HepG2 (cell line): ENCODE measurements around the gene SEC14L5. TPM values are rescaled to one million over a fixed set of nuclear protein-coding genes. Genes with fewer than 3 reads are reported as not detected.

Experiments used
- ATAC-seq: fragments of 200-7000 bp; cut with Tn5 transposase; 3 replicates; pipeline ENCODE4 v1.9.1; 2020; ENCODE audit warnings: mild to moderate bottlenecking, moderate library complexity
- BruUV-seq: library from RNA; stranded (reverse); fragments of 400-500 nt; replicated peaks from 2 replicates; lab custom pipeline; 2021; lab: Mats Ljungman, UMichigan
- CTCF ChIA-PET: fragments of 300-600 bp; formaldehyde crosslinking; extraction: SDS; loops from one replicate; lab custom pipeline; 2021; ENCODE audit warnings: low total read pairs, inconsistent platforms, low intra/inter-chr PET ratio; lab: Yijun Ruan, JAX
- POLR2A ChIA-PET: fragments of 350-600 bp; sonication (Branson Sonifier 250); formaldehyde crosslinking; loops from one replicate; lab custom pipeline; 2020; ENCODE audit warnings: antibody characterized with exemption, inconsistent platforms; lab: Yijun Ruan, JAX
- DNase-seq: peaks from one replicate; pipeline ENCODE4 v3.0.0-alpha.2; 2015; ENCODE audit warnings: low spot score
- FAIRE-seq: peaks from 3 replicates; lab custom pipeline; 2011; peaks lifted over from hg19 to GRCh38; lab: Jason Lieb, UNC
- H2AFZ ChIP-seq: one replicate; pipeline ENCODE4 v1.6.1; 2011; ENCODE audit warnings: low read length, inconsistent platforms
- H3K27ac ChIP-seq: fragments of 300-600 bp; 3 replicates; pipeline ENCODE4 v1.8.0; 2011; ENCODE audit warnings: mixed run types, mild to moderate bottlenecking, mixed read lengths, low read length, inconsistent platforms; ENCODE audit not compliant: insufficient read depth; ENCODE audit errors: extremely low read length
- H3K27me3 ChIP-seq, 2 experiments: fragments of 200-600 bp in 1 of 2; 2 replicates in 1 of 2; 3 replicates in 1 of 2; pipeline versions ENCODE4 v1.6.0 to v1.8.0; 2011; ENCODE audit warnings: low read length in 2 of 2, mild to moderate bottlenecking in 2 of 2, moderate library complexity in 2 of 2, inconsistent platforms in 1 of 2; ENCODE audit not compliant: insufficient read depth in 2 of 2, control insufficient read depth in 1 of 2
- H3K36me3 ChIP-seq, 2 experiments: fragments of 200-600 bp in 1 of 2; replicated peaks in 1 of 2; 2 replicates in 1 of 2; 3 replicates in 1 of 2; pipeline versions ENCODE4 v1.5.1 to v1.8.0; 2011; ENCODE audit warnings: low read length in 2 of 2, inconsistent platforms in 1 of 2; ENCODE audit not compliant: insufficient read depth in 2 of 2, control insufficient read depth in 1 of 2
- H3K4me1 ChIP-seq: 2 replicates; pipeline ENCODE4 v1.5.1; 2012; ENCODE audit warnings: low read length, inconsistent platforms; ENCODE audit not compliant: insufficient read depth
- H3K4me2 ChIP-seq: 2 replicates; pipeline ENCODE4 v1.6.0; 2011; ENCODE audit warnings: low read depth, low read length, inconsistent platforms
- H3K4me3 ChIP-seq, 3 experiments: fragments of 200-600 bp in 1 of 3; sonication (generic), shearing (Covaris generic) in 1 of 3; replicated peaks in 1 of 3; 2 replicates each; pipeline ENCODE4 v1.5.1; 2011 to 2016; ENCODE audit warnings: low read length in 3 of 3, inconsistent platforms in 2 of 3, low read depth in 2 of 3, mild to moderate bottlenecking in 2 of 3, control low read depth in 1 of 3, mixed read lengths in 1 of 3; ENCODE audit not compliant: insufficient read depth in 1 of 3
- H3K79me2 ChIP-seq: one replicate; pipeline ENCODE4 v1.6.1; 2011; ENCODE audit warnings: low read length, inconsistent platforms; ENCODE audit not compliant: insufficient read depth
- H3K9ac ChIP-seq: 2 replicates; pipeline ENCODE4 v1.6.0; 2011; ENCODE audit warnings: mild to moderate bottlenecking, low read depth, low read length, inconsistent platforms; ENCODE audit not compliant: insufficient read depth
- H3K9me3 ChIP-seq: 2 replicates; pipeline ENCODE4 v1.5.1; 2012; ENCODE audit warnings: mild to moderate bottlenecking, low read length
- H4K20me1 ChIP-seq: 2 replicates; pipeline ENCODE4 v1.6.0; 2011; ENCODE audit warnings: inconsistent platforms, mild to moderate bottlenecking, low read length, moderate library complexity; ENCODE audit not compliant: insufficient read depth
- ELF1 ChIP-seq: sonication (generic); formaldehyde crosslinking; IDR thresholded peaks from 2 replicates; pipeline ENCODE4 v1.4.0; 2020; ENCODE audit warnings: missing genetic modification reagents
- FOXK1 ChIP-seq: sonication (generic); formaldehyde crosslinking; IDR thresholded peaks from 2 replicates; pipeline ENCODE4 v1.4.0; 2020; ENCODE audit warnings: low read depth, missing genetic modification reagents, borderline replicate concordance
- HCFC1 ChIP-seq: fragments of 150-350 bp; IDR thresholded peaks from 2 replicates; pipeline ENCODE4 v1.6.1; 2014; ENCODE audit warnings: low read depth, low read length
- HIVEP1 ChIP-seq: sonication (generic); formaldehyde crosslinking; IDR thresholded peaks from 2 replicates; pipeline ENCODE4 v1.4.0; 2020; ENCODE audit warnings: mild to moderate bottlenecking, missing genetic modification reagents
- MTA1 ChIP-seq: sonication (generic); formaldehyde crosslinking; IDR thresholded peaks from 2 replicates; pipeline ENCODE4 v1.4.0; 2020; ENCODE audit warnings: missing genetic modification reagents, mild to moderate bottlenecking, borderline replicate concordance
- RARA ChIP-seq: IDR thresholded peaks from 2 replicates; pipeline ENCODE4 v1.6.1; 2016; ENCODE audit warnings: missing genetic modification reagents, missing compliant biosample characterization
- SUZ12 ChIP-seq: fragments of 150-350 bp; IDR thresholded peaks from 2 replicates; pipeline ENCODE4 v1.6.1; 2014; ENCODE audit warnings: low read depth, low read length
- TRIM24 ChIP-seq: sonication (generic); formaldehyde crosslinking; IDR thresholded peaks from 2 replicates; pipeline ENCODE4 v1.8.0; 2022; ENCODE audit warnings: mild to moderate bottlenecking, missing genetic modification reagents
- ZNF232 ChIP-seq: sonication (generic); formaldehyde crosslinking; IDR thresholded peaks from 2 replicates; pipeline ENCODE4 v1.4.0; 2020; ENCODE audit warnings: missing genetic modification reagents, borderline replicate concordance
- ZNF234 ChIP-seq: sonication (generic); formaldehyde crosslinking; conservative IDR thresholded peaks from 2 replicates; pipeline ENCODE4 v1.5.1; 2020; ENCODE audit warnings: mild to moderate bottlenecking, missing genetic modification reagents
- ZNF547 ChIP-seq: sonication (generic); formaldehyde crosslinking; IDR thresholded peaks from 2 replicates; pipeline ENCODE4 v1.5.1; 2020; ENCODE audit warnings: mild to moderate bottlenecking, missing genetic modification reagents
- ZNF788 ChIP-seq: sonication (generic); formaldehyde crosslinking; IDR thresholded peaks from 2 replicates; pipeline ENCODE4 v1.5.0; 2020; ENCODE audit warnings: mild to moderate bottlenecking, missing genetic modification reagents, borderline replicate concordance
- WGBS: methylation state at CpG from one replicate; pipeline ENCODE4 v1.1.6; 2017; ENCODE audit warnings: low lambda C conversion rate; 5-methylcytosine and 5-hydroxymethylcytosine counted together
- in situ Hi-C: cut with HindIII; loops from 2 replicates; pipeline ENCODE4 v1.10.0; 2017; ENCODE audit warnings: low pct_unique_long_range_greater_than_20kb; ENCODE audit not compliant: extremely low pct_ligation_motif_present
- intact Hi-C: fragments of 100-400 bp; cut with micrococcal nuclease; formaldehyde crosslinking; loops from one replicate; pipeline ENCODE4 v1.10.0; 2022; ENCODE audit not compliant: unreplicated experiment
- polyA plus RNA-seq, 8 experiments: library from polyadenylated mRNA; depleted of rRNA in 3 of 8; stranded (reverse) in 7 of 8; unstranded in 1 of 8; fragments of >200 nt; fragmentation: Illumina TruSeq in 4 of 8; extraction: Trizol in 4 of 8; gene quantifications; 2 replicates each; pipeline versions ENCODE4 v1.2.1 to v1.2.3, GENCODE V29; 2011 to 2016; ENCODE audit warnings: low read depth in 4 of 8, missing spikeins in 1 of 8, mixed read lengths in 1 of 8; ENCODE audit not compliant: insufficient read depth in 1 of 8
- total RNA-seq, 5 experiments: library from RNA; depleted of rRNA; stranded (reverse); fragments of >200 nt; fragmentation: Illumina TruSeq; extraction: Trizol; gene quantifications; 2 replicates each; pipeline ENCODE4 v1.2.3, GENCODE V29; 2016; ENCODE audit warnings: low read depth in 1 of 5
- TF ChIP-seq, protein P1 (sequence below): sonication (generic); formaldehyde crosslinking; IDR thresholded peaks from 2 replicates; pipeline ENCODE4 v1.4.0; 2020; ENCODE audit warnings: missing genetic modification reagents, borderline replicate concordance
- TF ChIP-seq, protein P2 (sequence below): sonication (generic); formaldehyde crosslinking; IDR thresholded peaks from 2 replicates; pipeline ENCODE4 v1.4.0; 2020; ENCODE audit warnings: missing genetic modification reagents, borderline replicate concordance

SEC14L5 gene
- total and polyA plus RNA-seq, 2 of the 13 experiments (the other 11 are each of a cell fraction or from before 2014, with no cell fraction given), result 0.40 to 0.42 TPM

DNA sequence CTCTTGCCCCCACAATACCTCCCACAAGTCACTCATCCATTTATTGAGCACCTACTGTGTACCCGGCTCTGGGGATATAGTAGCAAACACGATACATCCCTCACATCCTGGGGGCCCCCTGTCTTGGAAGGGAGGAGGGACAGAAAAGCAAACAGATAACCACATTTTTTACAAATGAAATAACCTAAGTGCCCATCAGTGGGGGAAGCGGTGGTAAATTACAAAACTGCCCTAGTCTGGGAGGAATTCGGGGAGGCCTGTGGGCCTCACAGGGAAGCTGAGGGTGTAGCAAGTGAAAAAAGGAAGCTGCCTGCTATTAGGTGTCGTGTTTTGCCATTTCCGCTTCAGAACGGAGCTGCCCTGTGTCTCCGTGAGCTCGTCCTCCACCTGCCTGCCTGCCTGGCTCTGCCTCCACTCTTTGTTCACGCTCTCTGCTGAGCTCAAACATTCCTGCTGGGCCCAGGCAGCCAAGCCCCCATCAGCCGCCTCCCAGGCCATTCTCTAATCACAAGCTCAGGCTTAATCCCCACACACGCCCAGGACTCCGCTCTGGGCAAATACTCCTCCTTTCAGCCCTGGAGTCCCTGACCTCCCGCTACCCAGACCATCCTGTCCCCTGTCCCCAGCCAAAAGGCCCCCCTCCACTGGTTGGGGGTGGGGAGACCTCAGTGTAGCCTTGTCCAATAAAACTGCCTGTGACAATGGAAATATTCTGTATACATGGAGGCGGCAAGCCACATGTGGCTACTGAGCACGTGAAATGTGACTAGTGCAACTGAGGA lies 10.2 kb upstream of the SEC14L5 start (continued):
- peak; percentile 32 for TF ChIP-seq HIVEP1 (CRISPR knock-in tag)
- TF ChIP-seq, protein P1, sequence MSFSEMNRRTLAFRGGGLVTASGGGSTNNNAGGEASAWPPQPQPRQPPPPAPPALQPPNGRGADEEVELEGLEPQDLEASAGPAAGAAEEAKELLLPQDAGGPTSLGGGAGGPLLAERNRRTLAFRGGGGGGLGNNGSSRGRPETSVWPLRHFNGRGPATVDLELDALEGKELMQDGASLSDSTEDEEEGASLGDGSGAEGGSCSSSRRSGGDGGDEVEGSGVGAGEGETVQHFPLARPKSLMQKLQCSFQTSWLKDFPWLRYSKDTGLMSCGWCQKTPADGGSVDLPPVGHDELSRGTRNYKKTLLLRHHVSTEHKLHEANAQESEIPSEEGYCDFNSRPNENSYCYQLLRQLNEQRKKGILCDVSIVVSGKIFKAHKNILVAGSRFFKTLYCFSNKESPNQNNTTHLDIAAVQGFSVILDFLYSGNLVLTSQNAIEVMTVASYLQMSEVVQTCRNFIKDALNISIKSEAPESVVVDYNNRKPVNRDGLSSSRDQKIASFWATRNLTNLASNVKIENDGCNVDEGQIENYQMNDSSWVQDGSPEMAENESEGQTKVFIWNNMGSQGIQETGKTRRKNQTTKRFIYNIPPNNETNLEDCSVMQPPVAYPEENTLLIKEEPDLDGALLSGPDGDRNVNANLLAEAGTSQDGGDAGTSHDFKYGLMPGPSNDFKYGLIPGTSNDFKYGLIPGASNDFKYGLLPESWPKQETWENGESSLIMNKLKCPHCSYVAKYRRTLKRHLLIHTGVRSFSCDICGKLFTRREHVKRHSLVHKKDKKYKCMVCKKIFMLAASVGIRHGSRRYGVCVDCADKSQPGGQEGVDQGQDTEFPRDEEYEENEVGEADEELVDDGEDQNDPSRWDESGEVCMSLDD (CRISPR knock-in tag), result no peak
- TF ChIP-seq FOXK1 (CRISPR knock-in tag), result 0 out of 2 replicates have a peak, but pooled peaks have one; percentile 14

DNA sequence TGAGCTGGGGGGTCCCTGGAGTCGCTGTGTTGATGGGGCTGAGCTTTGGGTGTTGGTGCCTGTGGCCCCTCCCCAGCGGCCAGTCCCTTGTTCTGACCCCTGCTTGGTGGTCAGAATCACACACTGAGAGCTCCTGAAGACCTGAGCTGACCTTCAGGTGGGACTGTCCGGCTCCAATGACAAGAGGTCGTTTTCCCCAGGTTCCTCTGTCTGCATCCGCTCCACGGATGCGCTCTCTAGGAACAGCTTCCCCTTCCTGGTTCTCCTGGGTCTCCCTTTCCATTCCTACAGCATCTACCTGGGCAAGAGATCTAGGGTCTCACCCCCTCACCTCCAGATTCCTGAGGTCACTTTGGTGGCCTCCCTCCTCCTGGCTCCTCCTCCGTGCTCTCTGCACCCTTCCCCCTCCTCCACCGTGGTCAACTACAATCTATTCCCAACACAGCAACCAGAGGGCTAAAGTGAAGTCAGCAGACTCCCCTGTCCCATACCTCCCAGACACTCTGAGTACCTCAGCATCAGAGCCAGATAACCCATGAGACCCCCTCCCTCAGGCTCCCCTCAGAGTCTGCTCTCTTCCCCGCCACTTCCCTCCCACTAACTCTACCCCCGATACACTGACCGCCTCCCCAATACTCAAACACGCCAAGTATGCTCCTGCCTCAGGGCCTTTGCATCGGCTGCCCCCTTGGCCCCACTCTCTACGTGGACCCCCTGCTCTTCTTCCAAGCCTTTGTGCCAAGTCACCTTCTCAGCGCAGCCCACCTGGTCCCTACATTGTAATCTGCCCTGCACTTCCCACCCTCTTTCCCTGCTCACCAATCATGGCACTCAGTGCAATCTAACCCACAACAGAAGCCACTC lies 9.0 kb upstream of the SEC14L5 start:
- in situ Hi-C loops (no loop called here), intact Hi-C loops (loop anchor here (5.0 kb wide), 1 partner anchor 37 kb away; no protein-coding TSS in a partner anchor)
- H3K9me3 ChIP-seq, result no peaks in the 10 kb centered on the region
- H3K4me2 ChIP-seq, result peak overlapping the region; percentile 77
- peak overlapping the region in 2 of 3 experiments; percentile 29 to 63; a peak in 4 of 6 replicates for H3K4me3 ChIP-seq
- ATAC-seq (no peak), DNase-seq (no peak), FAIRE-seq (peak; percentile 58)
- no peaks in the 10 kb centered on the region for H3K79me2 ChIP-seq
- no peaks in the 10 kb centered on the region; a peak in 1 of 5 replicates for H3K27me3 ChIP-seq
- H2AFZ ChIP-seq, result peak overlapping the region; percentile 28
- no peaks in the 10 kb centered on the region for H3K36me3 ChIP-seq
- POLR2A ChIA-PET, result interaction anchor here (0.6 to 2.4 kb wide), 3 partner anchors 8 to 35 kb away, joined by 3 to 43 read pairs (median 23); partner anchors contain the start of genes PPL and SEC14L5
- peak overlapping the region; percentile 47; the same call in 1 of the 2 replicates for H3K9ac ChIP-seq
- CTCF ChIA-PET, result no interaction called here
- 24% methylated on average over 14 of the region's 16 CpGs for WGBS
- no peak overlapping the region for H3K27ac ChIP-seq
- no peaks in the 10 kb centered on the region for H4K20me1 ChIP-seq
- no TSS peak for BruUV-seq
- H3K4me1 ChIP-seq, result peaks cover 60% of the 10 kb centered on the region
- TF ChIP-seq RARA (CRISPR knock-in tag) (peak; percentile 44), ELF1 (CRISPR knock-in tag) (0 out of 2 replicates have a peak, but pooled peaks have one; percentile 23), TRIM24 (no peak), HCFC1 (no peak), ZNF788 (0 out of 2 replicates have a peak, but pooled peaks have one; percentile 36), ZNF234 (no peak), MTA1 (CRISPR knock-in tag) (peak; percentile 34; the same call in 1 of the 2 replicates), ZNF232 (CRISPR knock-in tag) (0 out of 2 replicates have a peak, but pooled peaks have one; percentile 9), SUZ12 (no peak), ZNF547 (CRISPR knock-in tag) (peak; percentile 34; the same call in 1 of the 2 replicates)
- TF ChIP-seq, protein P2, sequence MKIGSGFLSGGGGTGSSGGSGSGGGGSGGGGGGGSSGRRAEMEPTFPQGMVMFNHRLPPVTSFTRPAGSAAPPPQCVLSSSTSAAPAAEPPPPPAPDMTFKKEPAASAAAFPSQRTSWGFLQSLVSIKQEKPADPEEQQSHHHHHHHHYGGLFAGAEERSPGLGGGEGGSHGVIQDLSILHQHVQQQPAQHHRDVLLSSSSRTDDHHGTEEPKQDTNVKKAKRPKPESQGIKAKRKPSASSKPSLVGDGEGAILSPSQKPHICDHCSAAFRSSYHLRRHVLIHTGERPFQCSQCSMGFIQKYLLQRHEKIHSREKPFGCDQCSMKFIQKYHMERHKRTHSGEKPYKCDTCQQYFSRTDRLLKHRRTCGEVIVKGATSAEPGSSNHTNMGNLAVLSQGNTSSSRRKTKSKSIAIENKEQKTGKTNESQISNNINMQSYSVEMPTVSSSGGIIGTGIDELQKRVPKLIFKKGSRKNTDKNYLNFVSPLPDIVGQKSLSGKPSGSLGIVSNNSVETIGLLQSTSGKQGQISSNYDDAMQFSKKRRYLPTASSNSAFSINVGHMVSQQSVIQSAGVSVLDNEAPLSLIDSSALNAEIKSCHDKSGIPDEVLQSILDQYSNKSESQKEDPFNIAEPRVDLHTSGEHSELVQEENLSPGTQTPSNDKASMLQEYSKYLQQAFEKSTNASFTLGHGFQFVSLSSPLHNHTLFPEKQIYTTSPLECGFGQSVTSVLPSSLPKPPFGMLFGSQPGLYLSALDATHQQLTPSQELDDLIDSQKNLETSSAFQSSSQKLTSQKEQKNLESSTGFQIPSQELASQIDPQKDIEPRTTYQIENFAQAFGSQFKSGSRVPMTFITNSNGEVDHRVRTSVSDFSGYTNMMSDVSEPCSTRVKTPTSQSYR (CRISPR knock-in tag), result peak; percentile 55; the same call in 1 of the 2 replicates
